ENCODE data around the gene ITGB3BP. TPM values are rescaled to one million over a fixed set of nuclear protein-coding genes. Genes with fewer than 3 reads are reported as not detected.

ITGB3BP gene
- total and polyA plus RNA-seq, 2 of the 13 experiments (the other 11 are each of a cell fraction or from before 2014, with no cell fraction given), result 19.0 to 46.5 TPM

GRCh38 chr1:63487336-63488065, 35.5 kb downstream of the ITGB3BP start:
- ATAC-seq (no peak), DNase-seq (ENCODE audit: low spot score) (no peak), FAIRE-seq (no peak)
- Histone ChIP-seq H3K27ac (ENCODE audit: extremely low read length, insufficient read depth, low read length) (no peak overlapping the region), H4K20me1 (ENCODE audit: insufficient read depth, low read length) (no peaks in the 10 kb centered on the region), H3K4me1 (ENCODE audit: insufficient read depth, low read length) (no peaks in the 10 kb centered on the region), H2AFZ (ENCODE audit: low read length) (no peak overlapping the region), H3K36me3 (replicated peaks in 1 of 2; ENCODE audit: control insufficient read depth in 1 of 2, insufficient read depth in 2 of 2, low read length in 2 of 2) (0 out of 5 replicates have a peak, but pooled peaks cover 0 to 3% of the 10 kb centered on the region in 2 experiments), H3K4me2 (ENCODE audit: low read depth, low read length) (no peak overlapping the region), H3K4me3 (replicated peaks in 1 of 3; ENCODE audit: insufficient read depth in 1 of 3, low read depth in 2 of 3, low read length in 3 of 3) (no peak overlapping the region), H3K9me3 (ENCODE audit: low read length) (no peaks in the 10 kb centered on the region), H3K79me2 (ENCODE audit: insufficient read depth, low read length) (no peaks in the 10 kb centered on the region), H3K9ac (ENCODE audit: insufficient read depth, low read depth, low read length) (no peak overlapping the region), H3K27me3 (ENCODE audit: control insufficient read depth in 1 of 2, insufficient read depth in 2 of 2, low read length in 2 of 2) (no peaks in the 10 kb centered on the region)
- CTCF ChIA-PET (ENCODE audit: low intra/inter-chr PET ratio, low total read pairs), result no interaction called here
- no TSS peak for BruUV-seq (replicated peaks)
- WGBS (ENCODE audit: low lambda C conversion rate), result 96% methylated on average over 8 of the region's 8 CpGs
- intact Hi-C loops (cut with micrococcal nuclease; ENCODE audit: unreplicated experiment), result no loop called here
- POLR2A ChIA-PET, result no interaction called here
- in situ Hi-C loops (cut with HindIII; ENCODE audit: extremely low pct_ligation_motif_present, low pct_unique_long_range_greater_than_20kb), result no loop called here
- TF ChIP-seq FOSL1 (CRISPR knock-in tag; IDR thresholded peaks at IDR 0.05; ENCODE audit: borderline replicate concordance) (no peak), HDAC1 (CRISPR knock-in tag; IDR thresholded peaks at IDR 0.05) (no peak), ZNF343 (CRISPR knock-in tag; IDR thresholded peaks at IDR 0.05) (no peak), MZF1 (CRISPR knock-in tag; IDR thresholded peaks at IDR 0.05; ENCODE audit: borderline replicate concordance) (no peak)

DNA sequence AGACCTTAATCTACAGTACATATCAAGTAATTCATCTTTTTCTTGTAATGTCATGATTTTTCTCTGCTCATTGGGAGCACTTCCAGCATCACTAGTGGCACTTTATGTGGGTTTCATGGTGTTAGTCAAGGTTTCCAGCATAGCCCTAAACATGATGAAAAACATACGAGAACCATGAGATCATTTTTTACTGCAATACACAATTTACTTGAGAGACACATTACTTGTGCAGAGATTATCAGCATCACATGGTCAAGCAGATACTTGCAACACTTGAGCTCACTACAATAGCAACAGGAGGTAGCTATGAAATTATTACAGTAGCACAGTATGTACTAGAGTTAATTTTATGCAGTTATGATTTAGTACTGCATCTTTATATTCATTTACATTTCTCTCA, 36.4 kb downstream of the ITGB3BP start:
- POLR2A ChIA-PET, result no interaction called here
- no peaks in the 10 kb centered on the region for H3K27me3 ChIP-seq (ENCODE audit: control insufficient read depth in 1 of 2, insufficient read depth in 2 of 2, low read length in 2 of 2)
- WGBS (ENCODE audit: low lambda C conversion rate), result 87% methylated on average over 1 of the region's 1 CpG
- intact Hi-C loops (cut with micrococcal nuclease; ENCODE audit: unreplicated experiment) (no loop called here), in situ Hi-C loops (cut with HindIII; ENCODE audit: extremely low pct_ligation_motif_present, low pct_unique_long_range_greater_than_20kb) (no loop called here)
- no peaks in the 10 kb centered on the region for H4K20me1 ChIP-seq (ENCODE audit: insufficient read depth, low read length)
- no TSS peak for BruUV-seq (replicated peaks)
- FAIRE-seq (no peak), DNase-seq (ENCODE audit: low spot score) (no peak), ATAC-seq (no peak)
- 0 out of 5 replicates have a peak, but pooled peaks cover 0 to 3% of the 10 kb centered on the region in 2 experiments for H3K36me3 ChIP-seq (replicated peaks in 1 of 2; ENCODE audit: control insufficient read depth in 1 of 2, insufficient read depth in 2 of 2, low read length in 2 of 2)
- no peak overlapping the region for H3K27ac ChIP-seq (ENCODE audit: extremely low read length, insufficient read depth, low read length)
- no peak overlapping the region for H3K4me3 ChIP-seq (replicated peaks in 1 of 3; ENCODE audit: insufficient read depth in 1 of 3, low read depth in 2 of 3, low read length in 3 of 3)
- no peak overlapping the region for H3K4me2 ChIP-seq (ENCODE audit: low read depth, low read length)
- H3K4me1 ChIP-seq (ENCODE audit: insufficient read depth, low read length), result no peaks in the 10 kb centered on the region
- CTCF ChIA-PET (ENCODE audit: low intra/inter-chr PET ratio, low total read pairs), result no interaction called here
- no peak overlapping the region for H2AFZ ChIP-seq (ENCODE audit: low read length)
- no peak overlapping the region for H3K9ac ChIP-seq (ENCODE audit: insufficient read depth, low read depth, low read length)
- H3K9me3 ChIP-seq (ENCODE audit: low read length), result no peaks in the 10 kb centered on the region
- no peaks in the 10 kb centered on the region for H3K79me2 ChIP-seq (ENCODE audit: insufficient read depth, low read length)
- no peak for TF ChIP-seq SOX6 (IDR thresholded peaks at IDR 0.05)
- no peak for TF ChIP-seq SOX6 (CRISPR knock-in tag; IDR thresholded peaks at IDR 0.05)
- TF ChIP-seq ZNF543 (CRISPR knock-in tag; IDR thresholded peaks at IDR 0.05), result no peak
- no peak for TF ChIP-seq ZNF513 (CRISPR knock-in tag; conservative IDR thresholded peaks at IDR 0.05)
- no peak for TF ChIP-seq MBNL3 (CRISPR knock-in tag; conservative IDR thresholded peaks at IDR 0.05)
- TF ChIP-seq ZNF331 (CRISPR knock-in tag; IDR thresholded peaks at IDR 0.05), result no peak
- no peak for TF ChIP-seq MED8 (CRISPR knock-in tag; IDR thresholded peaks at IDR 0.05; ENCODE audit: insufficient replicate concordance)
- no peak for TF ChIP-seq ZNF207 (IDR thresholded peaks at IDR 0.05; ENCODE audit: borderline replicate concordance)
- TF ChIP-seq, protein P1, sequence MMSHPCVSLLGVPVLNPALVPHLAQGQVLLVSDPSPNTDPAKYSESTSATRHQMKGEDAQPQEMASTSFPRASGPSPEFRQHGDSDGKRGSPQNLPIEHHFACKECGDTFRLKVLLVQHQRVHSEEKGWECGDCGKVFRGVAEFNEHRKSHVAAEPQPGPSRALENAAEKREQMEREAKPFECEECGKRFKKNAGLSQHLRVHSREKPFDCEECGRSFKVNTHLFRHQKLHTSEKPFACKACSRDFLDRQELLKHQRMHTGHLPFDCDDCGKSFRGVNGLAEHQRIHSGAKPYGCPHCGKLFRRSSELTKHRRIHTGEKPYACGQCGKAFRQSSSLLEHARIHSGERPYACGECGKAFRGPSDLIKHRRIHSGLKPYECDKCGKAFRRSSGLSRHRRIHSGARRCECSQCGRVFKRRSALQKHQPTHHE (CRISPR knock-in tag; IDR thresholded peaks at IDR 0.05; ENCODE audit: borderline replicate concordance), result no peak
- TF ChIP-seq ZNF329 (CRISPR knock-in tag; IDR thresholded peaks at IDR 0.05; ENCODE audit: low read depth), result no peak
- no peak for TF ChIP-seq BRCA1 (CRISPR knock-in tag; IDR thresholded peaks at IDR 0.05)
- TF ChIP-seq YEATS2 (CRISPR knock-in tag; IDR thresholded peaks at IDR 0.05; ENCODE audit: borderline replicate concordance), result no peak
- TF ChIP-seq ZNF761 (CRISPR knock-in tag; conservative IDR thresholded peaks at IDR 0.05), result no peak
- TF ChIP-seq ZFP36L1 (CRISPR knock-in tag; IDR thresholded peaks at IDR 0.05), result no peak
